HG03097 (cell line): Measurements from ENCODE around the gene SPNS3.

Experiments used
- ATAC-seq: cut with Tn5 transposase; IDR thresholded peaks from one replicate; pipeline ENCODE4 v1.9.1; 2021; ENCODE audit not compliant: unreplicated experiment, low FRiP score

SPNS3 gene

GRCh38 chr17:4433515-4434031 is at the start of gene SPNS3:
Gene SPNS3 (plus strand): TSS chr17:4433940. CDS start chr17:4433968, 28 bp downstream.
- ATAC-seq = no peak

GRCh38 chr17:4386406-4386805 is 47.3 kb upstream of the SPNS3 start:
- ATAC-seq = no peak

GRCh38 chr17:4387137-4387536 is 46.6 kb upstream of the SPNS3 start:
- ATAC-seq = no peak

- no peak for ATAC-seq
Measured at GRCh38 chr17:4389079-4389478, 44.7 kb upstream of the SPNS3 start.

- ATAC-seq = no peak
Measured at GRCh38 chr17:4393806-4394205, 39.9 kb upstream of the SPNS3 start.

GRCh38 chr17:4394208-4395110 is 39.3 kb upstream of the SPNS3 start:
- no peak for ATAC-seq

- no peak for ATAC-seq
Measured at GRCh38 chr17:4395111-4395478, 38.6 kb upstream of the SPNS3 start.

- no peak for ATAC-seq
Measured at GRCh38 chr17:4397840-4398239, 35.9 kb upstream of the SPNS3 start.

GRCh38 chr17:4405038-4405669 is 28.6 kb upstream of the SPNS3 start:
- no peak for ATAC-seq

- ATAC-seq = no peak
Measured at GRCh38 chr17:4405699-4406098, 28.0 kb upstream of the SPNS3 start.

- ATAC-seq = no peak
Measured at GRCh38 chr17:4406386-4406785, 27.4 kb upstream of the SPNS3 start.

GRCh38 chr17:4407216-4407615 is 26.5 kb upstream of the SPNS3 start:
- ATAC-seq = no peak

GRCh38 chr17:4407851-4408250 is 25.9 kb upstream of the SPNS3 start:
- ATAC-seq = no peak

- ATAC-seq = no peak
Measured at GRCh38 chr17:4409659-4410058, 24.1 kb upstream of the SPNS3 start.

- ATAC-seq = no peak
Measured at GRCh38 chr17:4411201-4411600, 22.5 kb upstream of the SPNS3 start.

GRCh38 chr17:4412933-4413831 is 20.6 kb upstream of the SPNS3 start:
- peak; percentile 65 for ATAC-seq

- ATAC-seq = no peak
Measured at GRCh38 chr17:4417129-4417667, 16.5 kb upstream of the SPNS3 start.

GRCh38 chr17:4420692-4421131 is 13.0 kb upstream of the SPNS3 start:
- no peak for ATAC-seq

GRCh38 chr17:4422864-4423263 is 10.9 kb upstream of the SPNS3 start:
- no peak for ATAC-seq

- ATAC-seq = no peak
Measured at GRCh38 chr17:4425398-4425797, 8.3 kb upstream of the SPNS3 start.
